22Rv1 (cell line): ENCODE measurements around the gene PSAT1.

Experiments used
- H3K27ac ChIP-seq: fragments of 450-650 bp; 2 replicates; pipeline ENCODE4 v1.5.1; 2017
- CTCF ChIP-seq: fragments of 450-650 bp; IDR thresholded peaks from 2 replicates; pipeline ENCODE4 v1.5.1; 2017; ENCODE audit warnings: mild to moderate bottlenecking
- ZFX ChIP-seq: fragments of 450-650 bp; IDR thresholded peaks from 2 replicates; pipeline ENCODE4 v1.6.1; 2017; ENCODE audit warnings: antibody characterized with exemption, borderline replicate concordance

PSAT1 gene

GRCh38 chr9:78296893-78297671, at the start of gene PSAT1:
Gene PSAT1 (plus strand): TSS chr9:78297125. CDS start chr9:78297211, 86 bp downstream.
- peak within 1 kb of the TSS; percentile 93 for H3K27ac ChIP-seq
- TF ChIP-seq CTCF (peak; percentile 22), ZFX (no peak)

- no peak overlapping the region for H3K27ac ChIP-seq
- TF ChIP-seq ZFX = no peak
- TF ChIP-seq CTCF = no peak
Observed at GRCh38 chr9:78248635-78249034, 48.3 kb upstream of the PSAT1 start.

GRCh38 chr9:78249542-78249941, 47.4 kb upstream of the PSAT1 start:
- TF ChIP-seq CTCF = no peak
- no peak overlapping the region for H3K27ac ChIP-seq

- TF ChIP-seq ZFX (no peak), CTCF (no peak)
- no peak overlapping the region for H3K27ac ChIP-seq
Observed at GRCh38 chr9:78252616-78253015, 44.3 kb upstream of the PSAT1 start.

GRCh38 chr9:78253285-78253684, 43.6 kb upstream of the PSAT1 start:
- TF ChIP-seq CTCF (no peak), ZFX (no peak)
- no peak overlapping the region for H3K27ac ChIP-seq

- TF ChIP-seq ZFX = no peak
- TF ChIP-seq CTCF = peak; percentile 77
- H3K27ac ChIP-seq = no peak overlapping the region
Observed at GRCh38 chr9:78261403-78262001, 35.4 kb upstream of the PSAT1 start.

GRCh38 chr9:78262655-78263054, 34.3 kb upstream of the PSAT1 start:
- H3K27ac ChIP-seq = no peak overlapping the region
- TF ChIP-seq CTCF (no peak), ZFX (no peak)
